ENCODE measurements around the gene SCGB1C1.

GRCh38 chr11:199782-200181, 6.9 kb downstream of the SCGB1C1 start:
- TF ChIP-seq TCF12 (IDR thresholded peaks at IDR 0.05; ENCODE audit: low read depth): no peak
- TF ChIP-seq TAF1 (IDR thresholded peaks at IDR 0.05; ENCODE audit: low read depth): no peak
- no peak for TF ChIP-seq YY1 (IDR thresholded peaks at IDR 0.05; ENCODE audit: low read depth)
- no peak for TF ChIP-seq USF1 (IDR thresholded peaks at IDR 0.05)
- no peak for TF ChIP-seq EGR1 (IDR thresholded peaks at IDR 0.05)
- no peak for TF ChIP-seq NFIC (IDR thresholded peaks at IDR 0.05)
- TF ChIP-seq REST (IDR thresholded peaks at IDR 0.05; ENCODE audit: low read depth): no peak
- no peak for TF ChIP-seq EP300 (IDR thresholded peaks at IDR 0.05; ENCODE audit: borderline replicate concordance)
- TF ChIP-seq CEBPB (IDR thresholded peaks at IDR 0.05): no peak
- no peak for TF ChIP-seq FOXM1 (IDR thresholded peaks at IDR 0.05; ENCODE audit: borderline replicate concordance, low read depth)
- TF ChIP-seq RAD21 (IDR thresholded peaks at IDR 0.05; ENCODE audit: low read depth): no peak
- no peak for TF ChIP-seq CREB1 (IDR thresholded peaks at IDR 0.05; ENCODE audit: low read depth)
- no peak for TF ChIP-seq MAX (IDR thresholded peaks at IDR 0.05)

All from Ishikawa (cell line).